Lung microvascular endothelial cell (primary cell): ENCODE results near the gene ZNF622. TPM values are rescaled to one million over a fixed set of nuclear protein-coding genes. Genes with fewer than 3 reads are reported as not detected.
"Not testable (repeated sequence)": the region's sequence is repeated elsewhere in the genome, so short reads cannot be mapped to it uniquely, and the experiment has no call there.

ENCODE experiments used
- DNase-seq, 2 donors: peaks; one replicate each; pipeline versions ENCODE4 v3.0.0 to v3.0.0-alpha.2; 2010; ENCODE audit warnings: low read depth in 2 of 2
- total RNA-seq: library from RNA; depleted of rRNA; stranded (reverse); fragments of >200 nt; gene quantifications from 2 replicates; pipeline ENCODE4 v1.2.1, GENCODE V29; 2014

Gene ZNF622
- total RNA-seq, 1 donor from 2014 or later, result 33.5 TPM

- not testable (repeated sequence) for DNase-seq
Observed at GRCh38 chr5:16436065-16436682, 29.4 kb downstream of the ZNF622 start.

DNA sequence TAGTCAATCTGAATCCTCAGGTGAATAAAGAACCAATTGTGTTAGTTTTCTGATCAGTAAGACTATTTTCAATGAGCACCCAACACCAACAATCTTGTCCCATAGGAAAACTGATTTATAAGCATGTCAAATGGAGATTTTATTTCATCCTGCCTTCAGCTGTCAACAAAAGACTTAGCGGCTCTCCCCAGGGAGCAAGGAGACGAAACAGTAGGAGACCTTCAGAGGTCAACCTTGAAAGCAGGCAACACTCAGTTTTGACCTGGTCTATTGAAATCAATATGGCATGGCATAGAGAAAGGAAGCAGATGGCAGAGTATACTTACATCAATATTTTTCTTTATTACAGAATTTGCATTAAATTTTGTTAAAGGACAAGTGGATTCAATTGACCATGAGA, 34.1 kb downstream of the ZNF622 start:
- DNase-seq, result no peak

- DNase-seq, result no peak
Observed at GRCh38 chr5:16430349-16431089, 35.1 kb downstream of the ZNF622 start.

- no peak for DNase-seq
Observed at GRCh38 chr5:16428359-16428758, 37.2 kb downstream of the ZNF622 start.

DNA sequence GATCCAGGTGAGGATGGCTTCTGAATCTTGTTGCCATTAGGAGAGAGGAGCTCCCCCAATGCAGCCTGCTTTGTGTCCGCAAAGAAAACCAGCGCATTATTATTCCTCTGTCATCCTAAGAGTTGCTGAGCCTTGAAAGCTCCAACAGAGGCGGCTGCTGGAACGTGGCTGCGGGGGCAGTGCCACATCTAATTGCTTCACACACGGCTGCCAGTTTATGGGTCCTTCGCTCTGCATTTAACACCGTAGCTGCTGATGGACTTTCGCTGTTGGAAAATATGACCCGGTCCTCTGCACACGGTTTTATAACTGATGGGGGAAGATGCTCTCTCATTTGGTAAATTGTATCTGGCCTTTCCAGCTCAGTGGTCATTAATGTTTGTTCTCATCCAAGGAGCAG, 38.0 kb downstream of the ZNF622 start:
- no peak for DNase-seq

DNA sequence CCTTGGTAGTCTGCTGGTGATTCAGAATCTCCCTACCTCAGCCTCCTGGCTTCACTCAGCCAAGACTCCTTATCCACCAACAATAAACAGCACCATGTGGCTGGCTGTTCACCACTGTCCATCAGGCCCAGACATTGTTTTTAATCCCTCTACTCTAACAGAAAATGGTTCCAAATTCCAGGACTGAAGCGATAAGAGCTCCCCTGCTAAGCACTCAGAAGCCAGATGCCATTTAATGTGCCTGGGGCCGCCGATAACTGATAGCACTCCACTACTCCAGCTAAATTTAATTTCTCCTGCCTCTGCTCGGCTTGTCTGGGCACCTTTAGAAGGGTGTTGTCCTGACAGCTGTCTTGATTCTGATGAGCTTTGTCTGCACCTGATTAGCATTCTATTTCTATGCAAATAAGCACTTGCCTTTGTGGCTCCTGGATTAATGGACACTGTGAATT, 47.1 kb downstream of the ZNF622 start:
- no peak for DNase-seq

DNA sequence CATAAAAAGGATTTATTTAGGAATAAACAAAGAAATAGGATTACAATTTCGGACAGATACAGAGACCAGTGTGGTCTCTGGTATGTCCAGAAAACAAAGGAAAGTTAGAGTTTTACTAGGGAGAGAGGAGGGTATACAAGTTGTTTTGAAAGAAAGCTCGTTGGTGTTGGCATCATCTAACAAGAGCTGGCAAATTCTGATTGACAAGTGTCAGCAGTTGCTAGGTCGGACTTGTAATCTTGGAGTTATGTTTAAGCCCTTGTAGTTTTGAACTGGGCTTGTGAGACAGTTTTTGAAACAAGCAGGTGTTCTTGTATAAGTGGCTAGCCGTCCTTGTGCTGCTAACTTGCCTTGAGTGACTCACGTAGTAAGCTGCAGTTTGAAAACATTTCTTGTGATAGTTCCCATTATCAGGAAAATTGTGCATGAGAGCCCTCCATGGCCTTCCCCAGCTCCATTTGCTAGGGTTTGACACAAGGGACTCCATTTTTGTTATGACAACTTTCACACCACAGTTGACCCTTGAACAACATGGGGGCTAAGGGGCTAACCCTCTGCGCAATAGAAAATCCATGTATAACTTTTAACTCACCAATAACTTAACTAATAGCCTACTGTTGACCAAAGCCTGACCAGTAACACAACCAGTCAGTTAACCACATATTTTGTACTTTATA, 48.1 kb downstream of the ZNF622 start:
- DNase-seq, result no peak

GRCh38 chr5:16414861-16415260, 50.7 kb downstream of the ZNF622 start:
- no peak for DNase-seq

GRCh38 chr5:16413166-16413860, 52.3 kb downstream of the ZNF622 start:
- no peak for DNase-seq

DNA sequence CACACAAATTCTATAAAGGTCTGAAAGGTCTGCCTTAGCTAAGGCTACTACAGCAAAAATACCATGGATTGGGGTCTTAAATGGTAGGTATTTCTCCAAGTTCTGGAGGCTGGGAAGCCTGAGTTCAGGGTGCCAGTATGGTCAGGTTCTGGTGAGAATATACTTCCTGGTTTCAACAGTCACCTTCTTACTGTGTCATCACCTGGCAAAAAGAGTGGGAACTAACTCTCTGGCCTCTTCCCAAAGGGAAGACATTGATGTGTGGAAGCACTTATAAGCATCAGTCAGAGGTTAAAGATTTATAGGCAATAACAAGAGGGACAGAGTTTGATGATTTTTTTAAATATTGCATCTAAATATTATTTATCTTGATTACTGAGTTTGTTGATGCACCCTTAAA, 53.0 kb downstream of the ZNF622 start:
- DNase-seq, result no peak

DNA sequence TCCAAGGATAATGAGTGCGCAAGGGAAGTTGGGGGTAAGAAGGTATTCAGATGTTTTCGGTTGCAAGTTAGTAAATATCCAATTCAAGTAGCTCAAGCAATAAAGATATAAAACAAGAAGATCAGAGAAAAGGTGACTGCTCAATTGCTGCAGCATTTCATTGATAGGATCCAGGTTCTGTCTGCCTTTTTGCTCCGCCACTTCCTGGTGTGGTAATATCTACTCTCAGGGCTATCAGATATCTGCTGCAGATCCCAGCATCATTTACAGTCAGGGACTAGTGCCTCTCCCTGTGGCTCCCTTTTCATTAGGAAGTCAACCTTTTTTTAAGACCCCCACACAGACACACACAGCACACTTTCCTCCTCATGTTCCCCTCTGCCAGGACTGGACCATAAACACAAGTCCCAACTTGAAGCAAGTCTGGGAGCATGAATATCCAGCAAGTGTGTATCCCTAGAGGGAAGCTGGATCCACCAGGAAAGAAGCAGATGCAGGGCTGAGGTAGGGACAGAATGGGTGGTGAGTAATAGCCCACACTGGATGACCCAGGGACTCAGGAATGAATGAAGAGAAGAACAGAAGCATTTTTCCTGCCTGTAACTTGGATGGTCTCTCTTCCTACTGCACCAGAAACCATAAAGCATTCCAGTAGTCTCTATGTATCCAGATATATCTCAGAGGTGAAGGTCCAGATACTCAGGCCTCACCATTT, 53.7 kb downstream of the ZNF622 start:
- no peak for DNase-seq

DNA sequence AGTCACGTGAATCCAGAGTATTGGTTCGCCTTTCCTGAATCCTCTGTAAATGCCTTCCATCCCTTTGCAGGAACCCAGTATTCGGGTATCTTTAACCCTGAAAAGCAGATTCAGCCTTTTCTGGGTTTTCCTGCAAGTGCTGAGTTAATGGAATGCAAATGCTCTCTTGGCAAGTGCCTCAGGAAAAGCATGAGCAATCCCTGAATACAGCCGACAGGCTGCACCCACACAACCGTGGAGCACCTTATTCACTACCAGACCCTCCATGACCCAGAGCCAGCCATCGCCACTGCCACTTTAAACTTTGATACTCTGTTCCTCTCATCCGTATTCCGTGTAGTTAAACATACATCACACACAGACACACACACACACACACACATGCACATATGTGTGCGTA, 54.4 kb downstream of the ZNF622 start:
- DNase-seq, result no peak

- DNase-seq, result no peak
Observed at GRCh38 chr5:16410338-16410737, 55.3 kb downstream of the ZNF622 start.

- DNase-seq, result no peak
Observed at GRCh38 chr5:16406630-16407029, 59.0 kb downstream of the ZNF622 start.

- no peak for DNase-seq
Observed at GRCh38 chr5:16406023-16406422, 59.6 kb downstream of the ZNF622 start.

Other genes starting within 250 kb of the ZNF622 start
- gene RETREG1, start 151.2 kb upstream of the ZNF622 start, total RNA-seq, result under 0.01 TPM in 1 of 2 replicates, not detected in the other